ENCODE measurements around the gene SHROOM3.

The SHROOM3 gene

GRCh38 chr4:76809594-76810305, 374.7 kb downstream of the SHROOM3 start:
- no peak for DNase-seq (ENCODE audit: low read depth, low spot score)

- DNase-seq (ENCODE audit: low read depth, low spot score), result no peak
Measured at GRCh38 chr4:76811604-76812412, 376.8 kb downstream of the SHROOM3 start.

GRCh38 chr4:76813070-76813469, 378.0 kb downstream of the SHROOM3 start:
- no peak for DNase-seq (ENCODE audit: low read depth, low spot score)

GRCh38 chr4:76821641-76822040, 386.6 kb downstream of the SHROOM3 start:
- DNase-seq (ENCODE audit: low read depth, low spot score), result no peak

GRCh38 chr4:76822303-76822702, 387.3 kb downstream of the SHROOM3 start:
- no peak for DNase-seq (ENCODE audit: low read depth, low spot score)

GRCh38 chr4:76823495-76823894, 388.5 kb downstream of the SHROOM3 start:
- no peak for DNase-seq (ENCODE audit: low read depth, low spot score)

- DNase-seq (ENCODE audit: low read depth, low spot score), result no peak
Measured at GRCh38 chr4:76830612-76830963, 395.6 kb downstream of the SHROOM3 start.

GRCh38 chr4:76830964-76831703, 396.1 kb downstream of the SHROOM3 start:
- no peak for DNase-seq (ENCODE audit: low read depth, low spot score)

- DNase-seq (ENCODE audit: low read depth, low spot score), result no peak
Measured at GRCh38 chr4:76831711-76832373, 396.8 kb downstream of the SHROOM3 start.

All from activated naive CD8-positive, alpha-beta T cell treated with anti-CD3 and anti-CD28 coated beads, Interleukin-2, amount 50 U/mL, for 16 hours (primary cell).